Measurements from ENCODE around the gene ZNF333. TPM values are rescaled to one million over a fixed set of nuclear protein-coding genes. Genes with fewer than 3 reads are reported as not detected.

Gene ZNF333
- total RNA-seq, 1 experiment from 2014 or later, result 19.2 TPM

GRCh38 chr19:14659874-14660489 is 29.9 kb upstream of the ZNF333 start:
- intact Hi-C loops (cut with micrococcal nuclease; ENCODE audit: unreplicated experiment), result loop anchor here (10.0 kb wide), 1 partner anchor 325 kb away; no protein-coding TSS in a partner anchor
- TF ChIP-seq EZH2 (IDR thresholded peaks at IDR 0.05; ENCODE audit: borderline replicate concordance, low read depth, low read length, poor library complexity, severe bottlenecking) (no peak), CTCF (conservative IDR thresholded peaks at IDR 0.05; ENCODE audit: low read depth, low read length) (no peak)
- CTCF ChIA-PET, result no interaction called here

GRCh38 chr19:14661372-14661924 is 28.4 kb upstream of the ZNF333 start:
- ChIA-PET POLR2A (ENCODE audit: low non-redundant PET) (no interaction called here), CTCF (no interaction called here)
- intact Hi-C loops (cut with micrococcal nuclease; ENCODE audit: unreplicated experiment), result loop anchor here (10.0 kb wide), 1 partner anchor 327 kb away; no protein-coding TSS in a partner anchor
- Histone ChIP-seq H3K27me3 (replicated peaks; ENCODE audit: insufficient read depth, low read depth, low read length, poor library complexity) (no peaks in the 10 kb centered on the region), H3K27ac (ENCODE audit: low read depth, low read length, poor library complexity, severe bottlenecking) (no peak overlapping the region), H3K9me3 (ENCODE audit: low read depth, low read length, poor library complexity, severe bottlenecking) (no peaks in the 10 kb centered on the region), H3K4me3 (ENCODE audit: low read depth, low read length, poor library complexity, severe bottlenecking) (no peak overlapping the region), H3K4me1 (ENCODE audit: insufficient read depth, low read length, poor library complexity, severe bottlenecking) (no peaks in the 10 kb centered on the region), H3K36me3 (ENCODE audit: insufficient read depth, low read length, poor library complexity, severe bottlenecking) (no peaks in the 10 kb centered on the region)
- no TSS peak for BruUV-seq (replicated peaks)
- TF ChIP-seq CTCF (conservative IDR thresholded peaks at IDR 0.05; ENCODE audit: low read depth, low read length), result no peak
- TF ChIP-seq EZH2 (IDR thresholded peaks at IDR 0.05; ENCODE audit: borderline replicate concordance, low read depth, low read length, poor library complexity, severe bottlenecking), result no peak
- no peak for DNase-seq (ENCODE audit: low spot score)

More at GRCh38 chr19:14659874-14660489, 29.9 kb upstream of the ZNF333 start:
- Histone ChIP-seq H3K27ac (ENCODE audit: low read depth, low read length, poor library complexity, severe bottlenecking) (no peak overlapping the region), H3K9me3 (ENCODE audit: low read depth, low read length, poor library complexity, severe bottlenecking) (no peaks in the 10 kb centered on the region), H3K27me3 (replicated peaks; ENCODE audit: insufficient read depth, low read depth, low read length, poor library complexity) (peaks cover under 1% of the 10 kb centered on the region), H3K4me3 (ENCODE audit: low read depth, low read length, poor library complexity, severe bottlenecking) (no peak overlapping the region), H3K36me3 (ENCODE audit: insufficient read depth, low read length, poor library complexity, severe bottlenecking) (no peaks in the 10 kb centered on the region), H3K4me1 (ENCODE audit: insufficient read depth, low read length, poor library complexity, severe bottlenecking) (no peaks in the 10 kb centered on the region)
- no TSS peak for BruUV-seq (replicated peaks)
- POLR2A ChIA-PET (ENCODE audit: low non-redundant PET), result no interaction called here
- DNase-seq (ENCODE audit: low spot score), result no peak

- DNase-seq (ENCODE audit: low spot score), result no peak
- POLR2A ChIA-PET (ENCODE audit: low non-redundant PET), result no interaction called here
- peaks cover 3% of the 10 kb centered on the region for H3K9me3 ChIP-seq (ENCODE audit: low read depth, low read length, poor library complexity, severe bottlenecking)
- intact Hi-C loops (cut with micrococcal nuclease; ENCODE audit: unreplicated experiment), result loop anchor here (10.0 kb wide), 1 partner anchor 335 kb away; no protein-coding TSS in a partner anchor
- H3K36me3 ChIP-seq (ENCODE audit: insufficient read depth, low read length, poor library complexity, severe bottlenecking), result no peaks in the 10 kb centered on the region
- no TSS peak for BruUV-seq (replicated peaks)
- no peak overlapping the region for H3K27ac ChIP-seq (ENCODE audit: low read depth, low read length, poor library complexity, severe bottlenecking)
- no peak for TF ChIP-seq EZH2 (IDR thresholded peaks at IDR 0.05; ENCODE audit: borderline replicate concordance, low read depth, low read length, poor library complexity, severe bottlenecking)
- TF ChIP-seq CTCF (conservative IDR thresholded peaks at IDR 0.05; ENCODE audit: low read depth, low read length), result no peak
- H3K4me1 ChIP-seq (ENCODE audit: insufficient read depth, low read length, poor library complexity, severe bottlenecking), result no peaks in the 10 kb centered on the region
- H3K4me3 ChIP-seq (ENCODE audit: low read depth, low read length, poor library complexity, severe bottlenecking), result no peak overlapping the region
- CTCF ChIA-PET, result no interaction called here
- H3K27me3 ChIP-seq (replicated peaks; ENCODE audit: insufficient read depth, low read depth, low read length, poor library complexity), result peaks cover 44% of the 10 kb centered on the region
These were observed 19.9 kb upstream of the ZNF333 start for GRCh38 chr19:14669940-14670339.
